SIG-M5 (cell line): ENCODE results near the gene MPIG6B.

Source experiments
- DNase-seq: peaks from one replicate; lab custom pipeline; 2025; lab: John Stamatoyannopoulos, UW

MPIG6B gene

GRCh38 chr6:31723245-31723979, at the start of gene MPIG6B:
TSS of gene MPIG6B (plus strand) at chr6:31723373. CDS start at chr6:31723384, 11 bp downstream.
- DNase-seq, result no peak

GRCh38 chr6:31676322-31676903, 46.8 kb upstream of the MPIG6B start:
- no peak for DNase-seq

GRCh38 chr6:31676904-31677303, 46.3 kb upstream of the MPIG6B start:
- DNase-seq, result no peak

GRCh38 chr6:31677955-31678354, 45.2 kb upstream of the MPIG6B start:
- no peak for DNase-seq

GRCh38 chr6:31680226-31681134, 42.7 kb upstream of the MPIG6B start, which contains the start of gene LY6G5C:
TSS of gene LY6G5C (minus strand) at chr6:31681067. CDS start at chr6:31680373, 694 bp downstream.
- no peak for DNase-seq

GRCh38 chr6:31681135-31681671, 42.0 kb upstream of the MPIG6B start:
- no peak for DNase-seq

- no peak for DNase-seq
These were observed 39.6 kb upstream of the MPIG6B start for GRCh38 chr6:31683591-31683990.

GRCh38 chr6:31686483-31686882, 36.7 kb upstream of the MPIG6B start:
- no peak for DNase-seq

- no peak for DNase-seq
These were observed 35.9 kb upstream of the MPIG6B start for GRCh38 chr6:31687321-31687720.

- no peak for DNase-seq
These were observed 35.1 kb upstream of the MPIG6B start for GRCh38 chr6:31687860-31688693.

GRCh38 chr6:31689249-31690110, 33.7 kb upstream of the MPIG6B start:
- DNase-seq, result no peak

- DNase-seq, result no peak
These were observed 32.7 kb upstream of the MPIG6B start for GRCh38 chr6:31690231-31691077.

GRCh38 chr6:31691078-31691463, 32.1 kb upstream of the MPIG6B start:
- no peak for DNase-seq

GRCh38 chr6:31691564-31692108, 31.5 kb upstream of the MPIG6B start:
- DNase-seq, result no peak

GRCh38 chr6:31692353-31692752, 30.8 kb upstream of the MPIG6B start:
- no peak for DNase-seq

GRCh38 chr6:31692886-31693285, 30.3 kb upstream of the MPIG6B start:
- no peak for DNase-seq

GRCh38 chr6:31693535-31693934, 29.6 kb upstream of the MPIG6B start:
- no peak for DNase-seq

GRCh38 chr6:31697555-31697954, 25.6 kb upstream of the MPIG6B start:
- no peak for DNase-seq

GRCh38 chr6:31700740-31701401, 22.3 kb upstream of the MPIG6B start:
- DNase-seq, result no peak
